ENCODE results near the gene PRIM2. TPM values are rescaled to one million over a fixed set of nuclear protein-coding genes. Genes with fewer than 3 reads are reported as not detected.
"Not testable (repeated sequence)": the region's sequence is repeated elsewhere in the genome, so short reads cannot be mapped to it uniquely, and the experiment has no call there.

Gene PRIM2
- total RNA-seq, 1 donor from 2014 or later = 16.3 TPM

- DNase-seq = not testable (repeated sequence)
These were observed 128.5 kb downstream of the PRIM2 start for GRCh38 chr6:57445790-57446468.

GRCh38 chr6:57449496-57450066, 132.2 kb downstream of the PRIM2 start:
- not testable (repeated sequence) for DNase-seq

DNA sequence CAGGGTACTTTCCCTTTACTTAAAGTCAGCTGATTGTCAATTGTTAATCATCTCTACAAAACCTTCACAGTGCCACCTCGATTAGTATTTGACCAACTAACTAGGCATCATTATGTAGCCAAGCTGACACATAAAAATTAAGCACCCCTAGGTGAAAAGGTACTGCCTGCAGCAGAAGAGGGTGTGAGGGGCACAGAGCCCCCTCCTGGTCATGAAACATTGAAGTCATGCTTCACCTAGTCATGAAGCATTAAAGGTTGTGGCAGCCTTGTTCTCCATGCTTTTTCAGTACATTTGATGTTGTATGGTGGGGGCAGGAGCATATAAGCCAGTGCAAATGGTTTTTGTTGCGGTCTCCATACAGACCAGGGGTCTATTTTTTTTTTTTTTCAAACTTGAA, 142.4 kb downstream of the PRIM2 start:
- DNase-seq = not testable (repeated sequence)

- DNase-seq = not testable (repeated sequence)
These were observed 143.6 kb downstream of the PRIM2 start for GRCh38 chr6:57461022-57461421.

DNA sequence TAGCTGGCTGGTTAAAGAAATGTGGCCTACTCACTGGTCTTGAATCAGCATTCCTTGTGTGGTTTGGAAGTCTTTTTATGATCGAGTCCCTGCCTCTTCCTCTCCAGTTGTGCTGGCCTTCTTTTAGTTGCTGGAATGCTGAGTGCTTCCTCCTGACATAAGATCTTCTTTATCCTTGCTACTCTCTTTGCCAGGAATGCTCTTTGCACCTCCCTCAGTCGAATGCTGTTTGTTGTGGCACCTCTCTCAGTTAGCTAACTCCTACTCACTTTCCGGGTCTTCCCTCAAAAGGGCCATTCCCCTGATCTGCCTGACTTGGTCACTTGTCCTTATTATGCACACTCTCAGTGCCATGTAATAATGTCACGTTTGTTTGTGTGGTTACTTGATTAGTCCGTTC, 146.4 kb downstream of the PRIM2 start:
- not testable (repeated sequence) for DNase-seq

DNA sequence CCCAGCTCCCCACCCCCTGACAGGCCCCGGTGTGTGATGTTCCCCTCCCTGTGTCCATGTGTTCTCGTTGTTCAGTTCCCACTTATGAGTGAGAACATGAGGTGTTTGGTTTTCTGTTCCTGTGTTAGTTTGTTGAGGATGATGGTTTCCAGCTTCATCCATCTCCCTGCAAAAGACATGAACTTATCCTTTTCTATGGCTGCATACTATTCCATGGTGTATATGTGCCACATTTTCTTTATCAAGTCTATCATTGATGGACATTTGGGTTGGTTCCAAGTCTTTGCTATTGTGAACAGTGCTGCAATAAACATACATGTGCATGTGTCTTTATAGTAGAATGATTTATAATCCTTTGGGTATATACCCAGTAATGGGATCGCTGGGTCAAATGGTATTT, 148.5 kb downstream of the PRIM2 start:
- DNase-seq = not testable (repeated sequence)

DNA sequence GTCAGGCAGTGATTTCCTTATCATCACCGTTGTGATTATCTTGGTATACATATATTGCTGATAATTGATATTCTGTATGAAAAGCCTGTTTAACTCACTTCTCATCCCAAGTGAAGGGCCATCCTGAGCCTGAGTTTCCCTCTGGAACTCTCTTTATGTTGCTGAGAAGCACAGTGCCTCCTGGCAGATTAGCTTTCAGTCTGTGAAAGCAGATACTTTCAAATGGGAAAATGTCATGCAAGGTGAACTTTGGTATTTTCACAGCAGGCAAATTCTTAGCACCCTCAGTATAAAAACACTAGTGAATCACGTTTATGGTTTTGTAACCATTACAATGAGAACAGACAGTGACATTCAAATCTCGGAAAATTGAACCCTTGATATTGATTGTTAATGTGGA, 151.6 kb downstream of the PRIM2 start:
- no peak for DNase-seq

DNA sequence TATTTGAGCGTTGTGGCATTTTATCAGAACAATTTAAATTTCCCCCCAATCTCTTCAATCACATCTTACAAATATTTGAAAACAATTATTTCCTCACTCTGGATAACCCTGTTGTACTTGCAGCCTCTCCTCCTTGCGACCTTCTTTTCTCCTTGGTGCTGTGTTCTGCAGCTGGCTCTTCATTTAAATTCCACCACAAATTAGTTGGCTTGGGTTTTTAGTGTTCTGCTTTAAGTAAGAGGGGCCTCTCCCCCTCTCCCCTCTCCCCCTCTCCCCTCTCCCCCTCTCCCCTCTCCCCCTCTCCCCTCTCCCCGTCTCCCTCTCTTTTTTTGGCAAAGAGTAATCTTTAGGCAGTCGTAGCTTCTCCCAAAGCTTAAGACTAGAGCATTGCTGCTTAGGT, 152.7 kb downstream of the PRIM2 start:
- not testable (repeated sequence) for DNase-seq

DNA sequence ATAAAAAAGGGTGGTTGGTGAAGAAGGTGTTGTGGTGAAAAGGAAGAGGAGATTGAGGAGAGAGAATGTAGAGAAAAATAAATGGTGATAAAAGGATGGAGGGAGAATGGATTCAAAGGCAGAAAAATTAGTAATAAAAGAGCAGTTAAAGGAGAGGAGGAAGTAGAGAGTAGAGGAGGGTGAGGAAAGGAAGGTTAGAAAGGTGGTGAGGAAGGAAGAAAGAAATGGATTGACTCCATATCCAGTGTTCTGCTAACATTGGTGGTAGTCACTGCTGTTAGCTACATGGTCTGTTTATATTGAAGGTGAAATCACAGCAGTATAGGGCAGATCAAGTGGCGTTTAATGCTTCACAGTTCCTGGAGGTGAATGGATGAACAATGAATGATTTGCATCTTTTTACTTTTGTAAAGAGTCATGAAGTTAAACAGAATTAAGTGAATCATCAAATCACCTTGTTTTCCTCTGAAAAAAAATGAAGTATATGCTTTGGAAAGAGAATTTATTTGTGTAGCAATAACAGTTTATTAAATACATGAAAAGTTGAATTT, 154.0 kb downstream of the PRIM2 start:
- DNase-seq = not testable (repeated sequence)

GRCh38 chr6:57472861-57473362, 155.5 kb downstream of the PRIM2 start:
- DNase-seq = peak; percentile 67

DNA sequence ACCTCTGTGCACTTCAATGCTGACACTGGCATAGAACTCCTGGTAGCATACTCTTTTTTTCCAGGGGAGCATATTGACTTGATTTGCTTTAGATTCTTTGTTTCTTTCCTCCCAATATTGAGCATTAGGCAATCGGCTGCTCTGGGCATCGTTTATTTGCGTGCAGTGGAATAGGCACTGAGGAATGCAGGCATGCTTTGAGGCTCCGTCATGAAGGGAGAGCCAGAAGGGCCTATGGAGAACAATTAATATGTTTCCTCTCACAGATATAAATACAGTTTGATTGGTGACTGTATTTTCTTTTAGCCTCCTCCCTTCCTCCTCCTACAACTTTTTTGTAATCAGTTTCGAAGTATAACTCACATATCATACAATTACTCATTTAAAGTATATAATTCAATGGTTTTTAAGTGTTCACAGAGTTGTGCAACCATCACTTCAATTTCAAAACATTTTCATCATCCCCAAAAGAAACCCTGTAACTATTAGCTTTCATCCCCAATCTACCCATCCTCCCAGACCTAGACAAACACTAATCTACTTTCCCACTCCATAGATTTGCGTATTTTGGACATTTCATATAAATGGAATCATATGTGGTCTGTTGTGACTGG, 157.5 kb downstream of the PRIM2 start:
- not testable (repeated sequence) for DNase-seq

DNA sequence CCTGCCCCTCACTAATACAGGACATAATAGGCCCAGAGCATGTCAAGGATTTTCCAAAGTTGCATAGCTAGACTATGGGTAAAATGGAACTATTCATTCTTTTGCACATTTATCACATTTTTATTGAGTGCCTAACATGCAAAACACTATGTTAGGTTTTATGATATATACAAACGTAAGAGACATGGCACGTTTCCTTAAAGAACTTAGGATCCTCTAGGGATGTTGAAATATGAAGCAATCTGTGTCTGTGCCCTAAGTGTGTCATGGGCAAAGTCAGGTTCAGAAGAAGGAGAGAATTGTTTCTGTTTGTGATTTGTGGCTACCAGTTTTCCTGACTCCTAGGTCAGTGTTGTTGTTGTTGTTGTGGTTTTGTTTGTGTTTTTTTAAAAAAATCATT, 158.2 kb downstream of the PRIM2 start:
- not testable (repeated sequence) for DNase-seq

- DNase-seq = not testable (repeated sequence)
These were observed 162.8 kb downstream of the PRIM2 start for GRCh38 chr6:57480194-57480593.

DNA sequence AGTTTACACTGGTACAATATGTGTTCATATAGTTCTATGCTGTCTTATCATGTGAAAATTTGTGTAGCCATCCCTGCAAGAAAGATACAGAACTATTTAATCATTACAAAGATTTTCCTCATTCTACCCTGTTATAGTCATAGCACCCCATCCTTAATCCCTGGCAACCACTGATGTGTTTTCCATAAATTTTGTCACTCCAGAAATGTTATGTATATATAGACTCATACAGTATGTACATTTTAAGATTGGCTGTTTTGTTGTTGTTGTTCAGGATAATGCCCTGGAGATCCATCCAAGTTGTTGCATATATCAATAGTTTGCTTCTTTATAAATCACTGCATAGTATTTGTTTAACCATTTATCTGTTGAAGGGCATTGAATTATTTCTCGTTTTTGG, 163.7 kb downstream of the PRIM2 start:
- not testable (repeated sequence) for DNase-seq

- DNase-seq = not testable (repeated sequence)
These were observed 165.0 kb downstream of the PRIM2 start for GRCh38 chr6:57482471-57482870.

DNA sequence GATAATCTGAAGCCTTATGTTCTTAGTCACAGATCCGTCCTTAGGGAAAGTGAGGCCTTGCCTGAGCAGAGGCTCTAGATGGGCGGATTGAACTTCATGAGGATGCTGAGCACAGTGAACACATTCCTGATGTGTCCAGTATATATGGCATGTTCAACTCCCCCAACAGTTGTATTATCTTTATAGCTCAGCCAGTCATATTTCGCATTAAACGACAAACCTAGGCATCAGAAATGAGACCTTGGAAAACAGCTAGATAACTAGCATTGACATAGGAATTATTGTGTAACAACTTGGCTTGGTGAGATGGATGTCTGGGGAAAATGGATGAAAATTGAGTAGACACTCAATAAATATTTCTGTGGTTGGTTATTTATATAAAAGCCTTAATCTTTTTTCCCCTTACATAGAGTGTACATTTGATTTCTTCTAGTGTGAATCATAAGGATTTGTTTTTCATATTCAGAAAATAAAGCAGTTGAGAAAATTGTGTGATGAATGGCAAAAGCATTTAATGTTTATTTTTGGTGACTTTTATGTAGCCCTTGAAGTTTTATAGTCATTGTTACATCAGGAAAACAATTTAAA, 169.2 kb downstream of the PRIM2 start:
- DNase-seq = not testable (repeated sequence)

- not testable (repeated sequence) for DNase-seq
These were observed 171.1 kb downstream of the PRIM2 start for GRCh38 chr6:57488551-57488950.

DNA sequence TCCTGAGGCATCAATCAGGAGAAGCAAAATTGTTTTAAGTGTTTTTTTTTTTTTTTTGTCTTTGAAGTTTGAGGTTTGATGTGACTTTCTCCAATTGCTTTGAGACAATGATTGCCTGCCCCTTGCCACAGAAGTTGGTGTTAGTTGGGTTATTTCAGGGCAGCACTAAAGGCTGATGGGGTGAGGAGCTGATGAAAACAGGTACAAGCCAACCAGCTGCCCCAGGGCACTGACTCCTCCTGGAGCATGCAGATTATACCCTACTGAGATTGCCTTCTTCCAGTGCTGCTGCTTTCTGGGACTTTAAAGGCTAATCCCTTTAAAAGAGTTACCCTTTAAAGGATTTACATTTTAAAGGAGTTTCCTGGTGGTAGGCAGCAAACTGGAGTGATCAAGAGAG, 172.5 kb downstream of the PRIM2 start:
- not testable (repeated sequence) for DNase-seq

- not testable (repeated sequence) for DNase-seq
These were observed 174.4 kb downstream of the PRIM2 start for GRCh38 chr6:57491795-57492194.

DNA sequence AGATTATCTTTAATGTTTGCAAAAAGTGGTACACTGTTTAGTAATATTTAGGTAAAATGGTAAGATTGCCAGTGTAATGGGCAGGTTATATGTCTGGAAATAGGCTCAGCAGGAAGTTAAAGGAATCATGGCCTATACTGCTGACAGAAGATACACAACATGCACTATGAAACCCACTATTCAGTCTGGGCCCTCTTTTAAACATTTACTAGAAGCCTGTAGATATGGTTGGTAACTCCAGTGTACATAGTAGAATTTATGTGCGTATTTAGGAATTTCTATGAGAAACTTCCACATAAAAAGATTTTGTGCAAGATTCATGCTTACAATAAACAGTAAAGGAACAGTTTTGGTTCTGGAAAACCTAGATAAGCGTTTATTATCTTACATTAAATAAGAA, 178.8 kb downstream of the PRIM2 start:
- not testable (repeated sequence) for DNase-seq

GRCh38 chr6:57500368-57501021, 183.1 kb downstream of the PRIM2 start:
- peak; percentile 18 for DNase-seq

DNA sequence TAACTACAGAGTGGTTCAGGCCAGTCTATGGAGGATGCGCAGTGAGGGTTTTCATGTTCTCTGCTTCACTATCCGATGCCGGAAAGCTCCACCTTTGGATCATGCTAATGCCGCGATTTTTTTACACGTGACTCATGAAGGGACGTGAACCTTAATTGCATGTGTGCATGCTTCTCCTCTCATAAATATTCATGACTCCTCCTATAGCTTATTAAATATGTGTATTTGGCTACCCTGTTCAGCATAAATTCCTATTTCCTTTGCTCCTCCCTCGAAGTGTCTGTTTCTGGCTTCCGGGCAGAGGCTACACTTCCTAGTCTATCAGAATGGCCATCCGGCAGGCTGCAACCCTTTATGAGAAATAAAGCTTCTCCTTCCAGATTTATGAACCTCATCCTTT, 185.0 kb downstream of the PRIM2 start:
- not testable (repeated sequence) for DNase-seq
